Measurements from ENCODE around the gene KATNB1.
"Not testable (repeated sequence)": the region's sequence is repeated elsewhere in the genome, so short reads cannot be mapped to it uniquely, and the experiment has no call there.

KATNB1 gene

DNA sequence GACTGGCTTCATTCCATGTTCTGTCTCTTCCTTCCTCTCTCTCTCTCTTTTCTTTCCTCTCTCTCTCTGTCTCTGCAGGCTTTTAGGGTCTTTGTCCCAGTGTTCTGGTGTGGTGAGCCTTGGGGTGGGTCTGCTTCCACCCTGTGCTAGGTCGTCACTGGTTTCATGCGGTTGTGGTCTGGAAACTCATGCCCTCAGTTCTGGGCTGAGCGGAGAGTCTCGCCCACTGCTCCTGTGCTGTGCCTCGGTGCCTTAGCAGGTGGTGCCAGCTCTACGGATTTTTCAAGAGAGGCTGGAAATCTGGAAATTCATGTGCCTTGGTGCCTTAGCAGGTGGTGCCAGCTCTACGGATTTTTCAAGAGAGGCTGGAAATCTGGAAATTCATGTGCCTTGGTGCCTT lies 10.7 kb downstream of the KATNB1 start:
- DNase-seq = not testable (repeated sequence)

DNA sequence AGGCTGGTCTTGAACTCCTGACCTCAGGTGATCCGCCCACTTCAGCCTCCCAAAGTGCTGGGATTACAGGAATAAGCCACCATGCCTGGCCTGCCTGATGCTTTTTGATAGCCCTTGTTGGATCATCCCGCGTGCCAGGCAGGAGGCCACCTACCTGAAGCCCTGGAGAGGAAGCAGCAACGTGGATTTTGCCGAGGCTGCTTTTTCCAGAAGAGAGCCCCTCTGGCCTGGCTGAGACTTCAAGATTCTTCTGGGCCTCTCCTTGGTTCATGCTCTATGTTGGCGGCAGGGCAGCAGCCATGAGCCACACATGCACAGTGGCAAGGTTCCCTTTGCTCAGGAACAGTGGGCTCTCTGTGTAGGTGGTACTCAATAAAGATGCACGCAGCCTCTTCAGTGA lies 11.5 kb downstream of the KATNB1 start:
- DNase-seq = no peak

DNA sequence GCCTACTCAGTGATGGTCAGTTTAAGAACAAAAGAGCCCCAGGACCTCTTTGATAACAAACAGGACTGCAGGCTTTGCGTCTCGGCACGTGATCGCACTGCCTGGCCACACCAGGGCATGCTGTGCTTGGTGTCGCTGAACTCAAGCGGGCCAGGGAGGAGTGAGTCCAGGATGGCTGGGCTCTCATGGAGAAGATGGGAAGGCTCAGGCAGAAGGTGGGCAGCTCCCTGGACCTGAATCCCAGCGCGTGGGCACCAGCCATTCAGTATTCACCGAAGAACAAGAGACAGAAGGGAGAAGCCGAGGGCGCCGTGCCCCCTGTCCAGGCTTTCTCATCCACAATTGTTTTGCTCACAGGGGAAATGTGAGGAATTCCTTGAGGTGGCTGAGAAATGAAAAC lies 11.9 kb downstream of the KATNB1 start:
- no peak for DNase-seq

DNA sequence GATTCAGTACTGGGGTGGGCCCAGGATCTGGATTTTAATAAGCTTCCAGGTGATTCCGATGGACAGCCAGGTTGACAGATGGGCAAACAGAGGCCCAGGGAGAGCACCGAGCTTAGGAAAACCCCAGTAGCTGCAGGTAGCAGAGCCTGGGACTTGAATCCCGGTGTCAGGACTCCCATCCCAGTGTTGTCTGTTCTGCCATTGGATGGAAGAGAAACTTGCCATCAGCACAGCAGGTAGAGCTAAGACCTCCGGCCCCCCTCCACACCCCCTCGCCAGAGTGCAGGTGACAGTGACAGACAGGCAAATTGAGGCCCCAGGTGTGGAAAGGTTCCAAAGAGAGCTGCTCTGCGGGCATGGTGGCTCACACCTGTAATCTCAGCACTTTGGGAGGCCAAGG lies 12.4 kb downstream of the KATNB1 start:
- DNase-seq = no peak

DNA sequence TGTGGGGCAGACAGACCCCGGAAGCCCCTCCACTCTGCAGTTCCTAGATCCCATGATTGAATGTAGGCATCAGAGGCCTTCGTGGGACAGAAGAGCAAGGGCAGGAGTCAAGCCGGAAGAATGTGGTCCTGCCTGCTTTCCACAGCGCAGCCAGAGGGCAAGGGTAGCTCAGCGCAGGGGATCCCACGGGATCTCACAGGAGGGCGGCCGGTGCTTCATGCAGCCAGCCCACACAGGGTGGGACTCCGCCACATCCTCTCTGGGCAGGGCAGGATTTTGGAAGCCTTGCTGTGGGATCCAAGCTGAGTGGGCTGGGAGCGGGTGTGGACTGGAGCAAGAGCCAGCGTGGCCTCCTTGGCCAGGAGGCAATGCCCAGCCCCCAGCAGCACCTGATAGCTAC lies 13.0 kb downstream of the KATNB1 start:
- no peak for DNase-seq

DNA sequence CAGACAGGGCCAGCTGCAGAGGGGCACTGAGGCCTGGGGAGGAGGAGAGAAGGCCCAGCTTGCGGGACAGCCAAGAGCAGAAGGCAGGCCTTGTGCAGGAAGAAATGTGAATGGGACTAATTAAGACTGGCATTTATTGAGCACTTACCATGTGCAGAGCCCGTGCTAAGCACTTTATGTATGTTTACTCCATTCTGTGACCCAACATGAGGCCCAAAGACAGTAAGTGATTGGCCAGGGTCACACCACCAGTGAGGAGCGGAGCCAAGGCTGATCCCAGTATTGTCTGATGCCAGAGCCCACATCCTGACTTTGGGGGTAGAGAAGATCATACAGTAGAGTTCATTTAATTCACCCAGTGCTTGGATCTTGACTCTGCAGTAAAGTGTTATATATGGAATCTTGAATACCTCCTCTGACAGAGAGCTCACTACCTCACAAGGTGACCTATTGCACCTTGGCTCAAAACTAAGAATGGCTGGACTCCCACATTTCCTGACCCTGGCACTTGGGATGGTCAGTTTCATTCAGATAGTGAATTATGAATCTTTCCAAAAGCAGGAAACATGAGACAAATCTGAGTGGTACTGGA lies 13.6 kb downstream of the KATNB1 start:
- DNase-seq = no peak

DNA sequence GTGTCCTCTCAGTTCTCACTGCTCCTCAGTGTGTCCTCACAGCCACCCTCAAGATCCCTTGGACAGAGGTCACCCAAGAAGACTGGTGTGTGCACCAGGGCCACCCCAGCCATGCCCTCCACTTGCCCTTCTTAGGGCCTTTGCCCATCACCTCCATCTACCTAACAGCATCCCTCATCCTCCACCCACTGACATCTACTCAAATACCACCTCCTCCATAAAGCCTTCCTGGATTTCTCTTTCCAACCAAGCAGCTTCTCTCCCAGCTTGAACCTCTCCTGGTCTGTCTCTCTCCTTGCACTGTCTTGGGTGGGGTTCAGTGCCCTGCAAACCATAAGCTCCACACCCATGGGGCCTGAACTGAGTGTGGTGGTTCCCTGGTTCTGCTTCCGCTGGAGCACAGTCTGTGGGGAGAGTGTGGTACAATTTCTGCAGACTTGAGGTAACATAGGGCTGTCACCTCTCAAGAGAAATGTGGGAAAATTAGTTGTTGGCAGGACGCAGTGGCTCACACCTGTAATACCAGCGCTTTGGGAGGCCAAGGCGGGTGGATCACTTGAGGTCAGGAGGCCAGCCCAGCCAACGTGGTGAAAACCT lies 14.4 kb downstream of the KATNB1 start:
- no peak for DNase-seq

DNA sequence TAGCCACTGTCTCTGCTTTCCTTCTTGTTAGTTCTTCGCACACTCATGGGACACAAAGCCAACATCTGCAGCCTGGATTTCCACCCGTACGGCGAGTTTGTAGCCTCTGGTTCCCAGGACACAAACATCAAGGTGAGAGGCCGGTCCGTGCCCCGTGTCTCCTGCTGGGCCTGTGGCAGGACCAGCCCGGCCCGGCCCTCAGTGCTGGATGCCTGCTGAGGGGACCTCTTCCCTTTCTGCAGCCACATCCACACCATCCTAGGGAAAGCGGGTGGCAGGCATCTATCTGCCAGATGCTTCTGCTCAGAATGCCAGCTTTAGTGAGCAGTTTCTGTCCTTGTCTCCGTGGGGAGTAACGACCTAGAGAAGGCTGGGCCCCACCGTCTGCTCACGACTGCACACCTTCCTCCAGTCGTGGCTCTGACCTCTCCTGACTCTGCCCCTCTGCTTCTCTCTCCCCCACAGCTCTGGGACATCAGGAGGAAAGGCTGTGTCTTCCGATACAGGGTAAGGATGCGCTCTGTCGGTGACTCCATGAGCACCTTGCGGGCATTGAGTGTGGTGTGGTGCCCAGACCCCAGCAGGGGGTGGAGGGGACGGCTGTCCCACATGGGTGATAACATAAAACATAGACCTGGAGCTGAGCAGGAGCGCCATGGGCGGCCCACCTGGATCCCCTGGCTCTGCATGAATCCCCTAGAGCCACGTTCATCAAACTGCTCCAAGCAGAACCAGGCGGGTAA lies 15.4 kb downstream of the KATNB1 start:
- no peak for DNase-seq

DNA sequence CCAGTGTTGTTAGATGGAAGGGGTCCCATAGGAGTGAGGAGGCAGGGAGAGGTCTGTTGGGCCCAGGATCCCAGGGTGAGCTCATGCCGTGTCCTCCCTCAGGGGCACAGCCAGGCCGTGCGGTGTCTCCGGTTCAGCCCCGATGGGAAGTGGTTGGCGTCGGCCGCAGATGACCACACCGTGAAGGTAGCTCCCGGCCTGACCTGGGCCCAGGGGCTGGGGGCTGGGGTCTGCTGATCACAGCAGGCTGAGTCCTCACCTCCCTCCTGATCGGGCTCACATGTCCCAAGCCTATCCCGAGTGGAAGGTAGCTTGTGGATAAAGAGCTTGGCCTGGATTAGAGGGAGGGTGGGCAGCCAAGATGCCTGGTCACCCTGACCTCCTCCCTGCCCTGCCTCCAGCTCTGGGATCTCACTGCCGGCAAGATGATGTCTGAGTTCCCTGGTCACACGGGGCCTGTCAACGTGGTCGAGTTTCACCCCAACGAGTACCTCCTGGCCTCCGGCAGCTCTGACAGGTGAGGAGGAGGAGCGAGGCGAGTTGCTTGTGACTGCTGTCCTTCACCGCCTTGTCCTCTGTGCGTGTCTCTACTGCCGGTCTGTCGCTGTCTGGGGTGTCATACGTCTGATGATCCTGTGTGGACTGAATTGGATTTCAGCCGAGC lies 16.1 kb downstream of the KATNB1 start:
- no peak for DNase-seq

DNA sequence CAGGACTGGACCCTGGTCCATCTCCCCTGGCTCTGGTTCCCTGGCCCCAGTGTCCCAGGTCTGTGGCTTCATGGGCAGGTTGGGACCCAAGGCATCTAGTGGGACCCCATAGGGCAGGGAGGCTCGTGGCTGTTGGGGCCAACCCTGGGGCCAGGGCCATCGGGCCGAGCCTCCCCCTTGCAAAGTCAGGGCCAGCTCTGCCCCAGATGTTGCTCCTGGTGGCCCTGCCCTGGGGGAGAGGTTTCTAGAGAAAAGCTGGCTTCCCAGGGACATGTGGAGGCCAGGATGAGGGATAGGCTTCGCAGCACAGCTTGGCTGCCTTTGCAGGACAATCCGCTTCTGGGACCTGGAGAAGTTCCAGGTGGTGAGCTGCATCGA lies 16.6 kb downstream of the KATNB1 start:
- no peak for DNase-seq

DNA sequence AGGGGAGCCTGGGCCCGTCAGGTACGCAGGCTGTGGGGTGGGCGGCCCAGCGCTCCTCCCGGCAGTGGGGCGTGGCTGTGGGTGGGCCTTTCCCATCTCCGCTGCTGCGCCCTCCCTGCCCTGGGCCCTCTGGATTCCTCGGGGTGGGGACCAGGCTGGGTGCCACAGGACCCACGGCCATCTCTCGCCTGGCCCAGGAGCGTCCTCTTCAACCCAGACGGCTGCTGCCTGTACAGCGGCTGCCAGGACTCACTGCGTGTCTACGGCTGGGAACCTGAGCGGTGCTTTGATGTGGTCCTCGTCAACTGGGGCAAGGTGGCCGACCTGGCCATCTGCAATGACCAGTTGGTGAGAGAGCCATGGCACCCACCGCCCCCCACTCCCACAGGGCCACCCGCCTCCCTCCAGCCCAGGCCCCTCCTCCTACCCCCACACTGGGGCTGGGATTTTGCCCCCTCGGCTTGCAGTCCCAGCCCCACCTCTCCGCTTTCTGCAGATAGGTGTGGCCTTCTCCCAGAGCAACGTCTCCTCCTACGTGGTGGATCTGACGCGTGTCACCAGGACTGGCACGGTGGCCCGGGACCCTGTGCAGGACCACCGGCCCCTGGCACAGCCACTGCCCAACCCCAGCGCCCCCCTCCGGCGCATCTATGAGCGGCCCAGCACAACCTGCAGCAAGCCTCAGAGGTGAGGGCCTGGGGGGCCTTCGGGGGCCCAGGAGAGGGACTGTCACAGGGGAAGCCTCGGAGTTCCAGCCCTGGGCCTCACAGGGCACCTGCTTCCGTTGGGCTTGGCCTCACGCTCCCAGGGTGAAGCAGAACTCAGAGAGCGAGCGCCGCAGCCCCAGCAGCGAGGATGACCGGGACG lies 17.2 kb downstream of the KATNB1 start:
- no peak for DNase-seq

DNA sequence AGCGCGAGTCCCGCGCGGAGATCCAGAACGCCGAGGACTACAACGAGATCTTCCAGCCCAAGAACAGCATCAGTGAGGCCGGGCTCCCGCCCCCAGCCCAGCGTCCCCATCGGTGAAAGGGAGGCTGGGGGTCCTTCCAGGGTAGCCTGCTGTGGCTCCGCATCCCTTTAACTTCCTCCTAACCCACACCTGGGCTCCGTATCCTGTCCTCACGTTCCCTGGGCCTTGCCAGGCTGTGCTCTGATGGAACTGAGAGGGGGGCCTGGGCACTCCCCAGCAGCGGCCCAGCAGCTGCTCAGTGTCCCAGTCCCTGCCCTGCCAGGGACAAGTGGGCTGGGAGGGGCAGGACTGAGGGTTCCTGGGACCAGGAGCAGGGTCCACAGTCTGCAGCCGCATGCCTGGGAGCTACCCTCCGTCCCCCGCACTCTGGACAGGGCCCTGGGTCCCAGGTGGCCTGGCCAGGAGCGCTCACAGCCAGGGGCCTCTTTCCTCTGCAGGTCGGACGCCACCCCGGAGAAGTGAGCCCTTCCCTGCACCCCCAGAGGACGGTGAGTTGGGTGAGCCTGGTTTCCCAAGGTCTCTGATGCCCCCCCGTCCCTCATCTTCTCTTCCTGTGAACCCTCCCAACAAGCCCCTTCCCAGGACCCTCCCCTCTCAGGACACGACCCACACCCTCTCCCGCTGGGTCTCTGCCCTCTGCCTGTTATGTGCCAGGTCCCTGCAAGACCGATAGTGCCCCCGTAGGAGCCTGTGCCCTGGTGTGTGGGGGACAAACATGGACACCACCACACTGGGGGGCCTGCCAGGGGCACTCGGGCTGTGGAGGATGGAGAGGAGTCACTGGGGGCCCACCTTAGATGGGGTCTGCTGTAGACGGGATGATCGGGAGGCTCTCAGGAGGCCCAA lies 18.1 kb downstream of the KATNB1 start:
- no peak for DNase-seq

DNA sequence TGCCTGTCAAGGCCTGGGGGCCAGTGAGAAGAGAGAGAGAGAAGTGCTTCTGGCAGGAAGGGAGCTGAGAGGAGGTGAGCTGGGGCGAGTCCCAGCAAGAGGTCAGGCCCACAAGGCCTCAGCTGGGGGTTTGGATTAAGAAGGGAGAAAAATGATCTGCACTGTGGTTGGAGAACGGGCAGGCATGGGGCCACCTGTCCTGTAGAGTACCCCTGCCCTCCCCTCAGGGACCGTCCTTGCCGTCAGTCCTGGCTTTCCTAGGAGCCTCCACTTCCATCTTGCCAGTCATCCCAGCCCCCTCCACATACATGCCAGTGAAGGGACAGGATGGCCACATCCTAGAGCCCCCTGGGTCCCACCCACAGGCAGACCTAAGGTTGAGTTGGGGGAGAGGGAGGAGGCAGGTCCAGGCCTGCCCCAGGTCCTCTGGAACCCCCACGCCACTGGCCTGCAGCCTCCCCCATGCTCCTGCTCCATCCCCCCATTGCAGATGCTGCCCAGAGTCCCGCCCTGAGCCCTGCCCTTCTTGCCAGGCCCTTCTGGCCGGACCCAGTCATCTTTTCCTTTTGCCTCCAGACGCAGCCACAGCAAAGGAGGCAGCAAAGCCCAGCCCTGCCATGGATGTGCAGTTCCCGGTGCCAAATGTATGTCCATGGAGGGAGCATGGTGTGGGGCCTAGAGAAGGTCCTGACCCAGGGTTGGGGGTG lies 18.9 kb downstream of the KATNB1 start:
- DNase-seq = no peak

DNA sequence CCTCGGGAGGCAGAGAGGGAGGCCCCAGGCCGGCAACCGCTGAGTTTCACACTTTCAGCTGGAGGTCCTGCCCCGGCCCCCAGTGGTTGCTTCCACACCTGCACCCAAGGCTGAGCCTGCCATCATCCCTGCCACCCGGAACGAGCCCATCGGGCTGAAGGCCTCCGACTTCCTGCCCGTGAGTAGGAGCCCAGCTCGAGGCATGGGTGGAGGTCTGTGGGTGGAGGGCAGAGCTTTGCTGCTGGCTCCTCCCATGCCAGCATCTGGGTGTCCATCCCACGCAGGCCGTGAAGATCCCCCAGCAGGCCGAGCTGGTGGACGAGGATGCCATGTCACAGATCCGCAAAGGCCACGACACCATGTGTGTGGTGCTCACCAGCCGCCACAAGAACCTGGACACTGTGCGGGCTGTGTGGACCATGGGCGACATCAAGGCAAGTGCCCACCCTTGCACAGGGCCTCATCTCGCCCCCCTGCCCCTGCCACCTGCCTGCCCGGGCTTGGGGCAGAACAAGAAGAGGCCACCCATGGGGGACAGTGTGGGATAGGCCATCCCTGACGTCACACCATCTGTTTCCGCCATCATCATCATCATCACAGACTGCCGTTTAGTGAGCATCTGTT lies 19.6 kb downstream of the KATNB1 start:
- DNase-seq = no peak

DNA sequence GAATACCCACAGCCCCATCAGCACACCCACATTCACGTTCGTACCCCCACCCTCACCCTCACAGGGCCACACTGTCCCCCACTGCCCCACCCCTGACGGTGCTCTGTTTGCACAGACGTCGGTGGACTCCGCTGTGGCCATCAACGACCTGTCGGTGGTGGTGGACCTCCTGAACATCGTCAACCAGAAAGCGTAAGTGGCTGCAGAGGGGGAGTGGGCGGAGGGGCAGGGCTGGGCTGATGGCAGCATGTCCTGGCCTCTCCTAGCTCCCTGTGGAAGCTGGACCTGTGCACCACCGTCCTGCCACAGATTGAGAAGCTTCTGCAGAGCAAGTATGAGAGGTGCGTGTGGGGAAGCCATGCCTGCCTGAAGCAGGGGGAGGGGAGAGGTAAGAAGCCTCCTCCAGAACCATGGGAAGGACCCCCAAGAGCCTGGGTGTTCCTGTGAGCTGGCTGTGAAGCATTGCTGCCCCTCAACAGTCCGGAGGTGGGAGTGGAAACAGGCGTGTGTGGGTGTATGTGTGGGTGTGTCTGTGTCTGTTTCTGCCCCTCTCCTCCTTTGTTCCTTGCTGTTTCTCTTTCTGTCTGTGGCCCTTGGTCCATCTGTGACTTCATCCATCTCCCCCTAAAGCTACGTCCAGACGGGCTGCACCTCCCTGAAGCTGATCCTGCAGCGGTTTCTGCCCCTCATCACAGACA lies 20.3 kb downstream of the KATNB1 start:
- DNase-seq = no peak

DNA sequence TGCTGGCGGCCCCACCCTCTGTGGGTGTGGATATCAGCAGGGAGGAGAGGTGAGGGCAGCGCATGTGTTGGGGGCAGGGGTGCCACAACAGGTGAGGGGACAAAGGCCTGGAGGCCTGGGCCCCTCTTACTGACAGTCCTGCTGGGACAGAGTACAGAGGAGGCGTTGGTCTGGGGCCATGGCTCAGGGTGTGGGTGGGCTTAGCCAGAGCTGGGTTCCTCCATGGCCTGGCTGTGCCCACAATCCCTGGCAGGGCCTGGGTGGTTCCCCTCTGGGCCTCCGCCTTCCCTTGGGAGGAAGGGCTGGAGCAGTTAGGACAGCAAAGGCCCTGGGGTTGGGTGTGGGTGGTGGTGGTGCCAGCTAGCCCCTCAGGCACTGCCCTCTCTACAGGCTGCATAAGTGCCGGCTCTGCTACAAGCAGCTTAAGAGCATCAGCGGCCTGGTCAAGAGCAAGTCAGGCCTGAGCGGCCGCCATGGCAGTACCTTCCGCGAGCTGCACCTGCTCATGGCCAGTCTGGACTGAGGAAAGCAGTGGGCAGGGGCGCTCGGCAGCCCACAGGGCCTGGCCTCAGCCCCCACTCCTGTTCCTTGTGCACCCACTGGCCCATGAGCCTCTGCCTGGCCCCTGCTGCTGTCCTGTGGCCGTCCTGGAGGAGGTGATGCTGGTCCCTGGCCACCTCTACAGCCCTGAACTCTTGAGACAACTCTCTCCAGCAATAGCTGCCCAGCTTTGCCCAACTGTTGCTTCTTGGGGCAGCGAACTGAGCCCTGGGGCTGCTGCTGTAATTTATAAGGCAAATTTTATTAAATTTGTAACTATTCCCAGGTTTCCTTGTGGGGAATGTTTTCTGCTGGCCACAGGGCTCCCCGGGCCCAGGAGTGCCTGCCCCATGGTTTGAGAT lies 21.1 kb downstream of the KATNB1 start:
- DNase-seq = no peak

DNA sequence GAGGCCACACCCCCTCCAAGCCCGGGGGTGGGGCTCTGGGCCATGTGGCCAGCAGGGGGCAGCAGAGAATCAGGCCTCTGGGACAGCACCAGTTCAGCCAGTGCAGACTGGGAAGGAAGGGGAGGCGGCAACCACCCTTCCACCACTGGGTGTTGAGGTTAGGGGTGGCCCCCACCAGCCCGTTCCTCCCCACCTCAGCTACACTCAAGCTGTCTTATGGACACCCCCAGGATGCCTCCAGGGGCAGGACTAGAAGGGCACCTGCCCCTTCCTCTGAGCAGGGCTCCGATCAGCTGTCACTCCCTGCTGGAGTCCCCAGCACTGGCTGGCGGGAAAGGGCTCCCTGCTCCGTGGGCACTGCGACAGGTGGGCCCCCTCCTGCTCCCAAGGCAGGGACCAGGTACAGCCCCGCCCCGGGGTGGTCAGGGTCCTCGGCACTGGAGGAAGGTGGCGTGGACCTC lies 21.8 kb downstream of the KATNB1 start:
- DNase-seq = peak; percentile 87

DNA sequence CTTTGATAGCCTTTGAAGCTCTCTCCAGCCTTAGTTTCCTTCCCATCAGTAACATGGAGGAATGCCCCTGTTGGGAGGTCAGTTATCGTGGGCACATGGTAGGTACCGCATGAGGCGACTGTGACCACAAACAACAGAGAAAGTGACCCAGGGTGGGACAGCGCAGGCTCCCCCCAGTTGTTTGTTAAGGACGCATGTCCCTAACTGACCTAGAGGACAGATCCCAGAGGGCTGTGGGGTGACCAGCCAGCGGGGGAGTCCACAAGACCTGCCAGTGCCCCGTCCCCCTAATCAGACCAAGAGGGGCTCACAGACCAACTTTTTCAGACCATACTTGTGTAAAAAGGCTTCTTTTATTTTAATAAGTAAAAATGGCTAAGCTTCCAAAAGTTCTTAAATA lies 22.3 kb downstream of the KATNB1 start:
- DNase-seq = no peak

Measured in eye (tissue), 1 donor.